ENCODE results near the gene DIP2B. TPM values are rescaled to one million over a fixed set of nuclear protein-coding genes. Genes with fewer than 3 reads are reported as not detected.

The DIP2B gene
- total and polyA plus RNA-seq, 12 donors = 3.4 to 46.6 (median 25.0) TPM

GRCh38 chr12:50706606-50707005 is 201.8 kb downstream of the DIP2B start:
- Histone ChIP-seq H3K4me3 (no peak overlapping the region), H3K36me3 (replicated peaks in 1 of 2) (peaks cover 0 to 85% of the 10 kb centered on the region in 2 donors), H3K27me3 (no peaks in the 10 kb centered on the region), H3K9me3 (replicated peaks in 1 of 3) (no peaks in the 10 kb centered on the region), H3K4me1 (replicated peaks in 1 of 2) (no peaks in the 10 kb centered on the region), H3K27ac (no peak overlapping the region)
- DNase-seq = no peak
- intact Hi-C loops (cut with DNase I) = no loop called here
- TF ChIP-seq CTCF (IDR thresholded peaks at IDR 0.05) = no peak
- no peak for TF ChIP-seq POLR2A (IDR thresholded peaks at IDR 0.05)

DNA sequence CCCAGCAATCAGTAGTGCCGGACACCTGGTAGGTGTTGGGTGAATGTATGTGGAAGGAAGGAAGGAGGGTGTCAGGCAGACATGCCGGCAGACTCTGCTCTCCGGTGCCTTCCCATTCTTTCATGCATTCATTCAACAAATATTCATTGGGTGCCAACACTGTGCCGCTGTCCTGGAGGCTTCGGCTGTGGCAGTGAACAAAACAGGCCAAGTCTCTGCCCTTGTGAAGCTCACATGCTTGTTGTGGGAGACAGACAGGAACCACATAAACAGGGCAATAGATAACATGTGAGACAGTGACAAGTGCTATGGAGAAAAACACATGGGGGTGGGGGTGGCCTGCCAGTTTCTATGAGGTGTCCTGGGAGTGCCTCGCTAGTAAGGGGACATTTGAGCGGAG is 202.6 kb downstream of the DIP2B start:
- Histone ChIP-seq H3K27me3 (no peaks in the 10 kb centered on the region), H3K4me1 (replicated peaks in 1 of 2) (no peaks in the 10 kb centered on the region), H3K9me3 (replicated peaks in 1 of 3) (no peaks in the 10 kb centered on the region), H3K4me3 (no peak overlapping the region), H3K27ac (no peak overlapping the region), H3K36me3 (replicated peaks in 1 of 2) (peaks cover 0 to 83% of the 10 kb centered on the region in 2 donors)
- TF ChIP-seq CTCF (IDR thresholded peaks at IDR 0.05) (no peak), POLR2A (IDR thresholded peaks at IDR 0.05) (no peak)
- intact Hi-C loops (cut with DNase I) = no loop called here
- 94 to 99% (median 96%) methylated on average over 6 to 7 of the region's 7 CpGs for WGBS, 4 donors
- DNase-seq = no peak

DNA sequence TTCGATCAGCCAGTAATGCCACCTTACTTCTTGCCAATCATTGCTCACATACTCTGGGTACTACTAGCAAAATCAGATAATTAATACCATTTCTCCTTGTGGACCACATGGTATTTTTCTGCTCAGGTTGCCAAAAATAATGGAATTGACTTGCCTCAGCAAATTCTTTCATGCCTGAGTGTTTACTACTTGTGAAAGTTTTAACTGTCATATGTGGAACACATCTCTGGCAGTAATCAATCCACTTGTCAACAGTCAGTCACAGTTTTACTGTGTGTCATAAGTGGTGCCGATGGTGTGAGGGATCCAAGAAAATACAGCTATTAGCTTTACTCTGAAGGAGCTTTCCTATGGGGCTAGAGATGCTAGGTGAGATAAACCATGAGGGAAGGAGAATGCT is 203.8 kb downstream of the DIP2B start:
- WGBS, 4 donors = 91 to 94% (median 93%) methylated on average over 2 of the region's 2 CpGs

DNA sequence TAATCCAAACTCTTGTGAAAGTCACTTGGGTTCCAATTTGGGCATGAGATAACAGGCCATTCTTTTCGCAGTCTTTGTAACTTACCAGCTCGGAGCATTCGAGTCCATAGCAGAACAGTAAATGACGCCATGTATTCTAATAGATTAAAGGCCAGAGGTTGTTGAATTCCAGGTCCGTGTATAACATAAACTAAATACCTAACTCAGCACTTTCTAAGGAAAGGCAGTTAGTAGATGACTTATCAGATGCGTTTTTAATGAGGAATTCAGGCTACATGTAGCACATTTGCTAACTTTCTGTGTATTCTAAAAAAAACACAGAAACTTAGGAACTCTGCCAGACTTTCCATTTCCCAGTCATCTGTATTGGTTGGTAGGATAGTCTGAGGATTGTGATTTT is 206.3 kb downstream of the DIP2B start:
- no peak overlapping the region for H3K4me3 ChIP-seq
- H3K27me3 ChIP-seq = no peaks in the 10 kb centered on the region
- WGBS, 4 donors = 82 to 94% (median 91%) methylated on average over 6 of the region's 6 CpGs
- H3K36me3 ChIP-seq (replicated peaks in 1 of 2) = peaks cover 0 to 78% of the 10 kb centered on the region in 2 donors
- TF ChIP-seq POLR2A (IDR thresholded peaks at IDR 0.05) (no peak), CTCF (IDR thresholded peaks at IDR 0.05) (no peak)
- H3K27ac ChIP-seq = no peak overlapping the region
- no peaks in the 10 kb centered on the region for H3K9me3 ChIP-seq (replicated peaks in 1 of 3)
- H3K4me1 ChIP-seq (replicated peaks in 1 of 2) = no peaks in the 10 kb centered on the region
- intact Hi-C loops (cut with DNase I) = no loop called here
- no peak for DNase-seq

More for the DNA sequence above, 203.8 kb downstream of the DIP2B start:
- no peak overlapping the region for H3K4me3 ChIP-seq
- TF ChIP-seq POLR2A (IDR thresholded peaks at IDR 0.05) (no peak), CTCF (IDR thresholded peaks at IDR 0.05) (no peak)
- intact Hi-C loops (cut with DNase I) = no loop called here
- no peak overlapping the region for H3K27ac ChIP-seq
- no peaks in the 10 kb centered on the region for H3K9me3 ChIP-seq (replicated peaks in 1 of 3)
- H3K4me1 ChIP-seq (replicated peaks in 1 of 2) = no peaks in the 10 kb centered on the region
- no peaks in the 10 kb centered on the region for H3K27me3 ChIP-seq
- no peak for DNase-seq
- H3K36me3 ChIP-seq (replicated peaks in 1 of 2) = peaks cover 0 to 88% of the 10 kb centered on the region in 2 donors

All from adrenal gland (tissue), 12 donors.